ACC112 (cell line): ENCODE results near the gene LCE3C.

Experiments
- H2AFZ ChIP-seq: fragments of 200-600 bp; sonication (generic); one replicate; pipeline ENCODE4 v1.6.0; 2017; ENCODE audit warnings: antibody characterized with exemption, low read length; ENCODE audit not compliant: unreplicated experiment
- H3K27ac ChIP-seq: fragments of 200-600 bp; sonication (generic); 2 replicates; pipeline ENCODE4 v1.5.1; 2014; ENCODE audit warnings: low read depth, mild to moderate bottlenecking, antibody characterized with exemption, low read length, moderate library complexity
- H3K27me3 ChIP-seq: fragments of 200-600 bp; sonication (generic); 2 replicates; pipeline ENCODE4 v1.6.1; 2014; ENCODE audit warnings: mild to moderate bottlenecking, antibody characterized with exemption, low read length, moderate library complexity, mixed read lengths; ENCODE audit not compliant: insufficient read depth
- H3K36me3 ChIP-seq: fragments of 200-600 bp; sonication (generic); 2 replicates; pipeline ENCODE4 v1.6.1; 2016; ENCODE audit warnings: mild to moderate bottlenecking, antibody characterized with exemption, low read length, moderate library complexity, mixed read lengths; ENCODE audit not compliant: insufficient read depth
- H3K4me1 ChIP-seq: fragments of 200-600 bp; sonication (generic); one replicate; pipeline ENCODE4 v1.6.1; 2016; ENCODE audit warnings: low read length, mixed read lengths; ENCODE audit not compliant: insufficient read depth, unreplicated experiment, control insufficient read depth
- H3K4me3 ChIP-seq: fragments of 200-600 bp; sonication (generic); 2 replicates; pipeline ENCODE4 v1.5.1; 2014; ENCODE audit warnings: mild to moderate bottlenecking, low read depth, low read length
- H3K79me2 ChIP-seq: fragments of 200-600 bp; sonication (generic); one replicate; pipeline ENCODE4 v1.6.0; 2016; ENCODE audit warnings: low read length; ENCODE audit not compliant: control insufficient read depth, unreplicated experiment, insufficient read depth

Gene LCE3C

DNA sequence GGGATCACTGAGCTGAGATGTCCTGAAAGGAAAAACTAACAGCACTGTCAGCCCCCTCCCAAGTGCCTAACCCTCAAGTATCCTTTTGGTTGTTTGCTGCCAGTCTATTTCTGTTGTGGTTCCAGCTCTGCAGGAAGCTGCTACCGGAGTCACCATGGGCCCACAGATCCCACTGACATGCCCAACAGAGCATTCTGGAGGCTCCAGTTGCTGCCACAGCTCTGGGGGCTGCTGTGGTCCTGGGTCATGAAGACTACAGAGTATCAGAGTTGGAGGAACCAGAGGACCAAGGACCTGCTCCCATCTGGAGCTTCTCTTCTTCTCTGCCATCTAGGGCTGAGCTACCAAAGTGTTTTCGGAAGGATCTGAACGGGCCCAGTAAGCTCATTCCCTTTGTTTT is 22.0 kb downstream of the LCE3C start:
- H3K27me3 ChIP-seq: no peaks in the 10 kb centered on the region
- H3K36me3 ChIP-seq: no peaks in the 10 kb centered on the region
- no peaks in the 10 kb centered on the region for H3K79me2 ChIP-seq
- H2AFZ ChIP-seq: no peak overlapping the region
- no peak overlapping the region for H3K4me3 ChIP-seq
- H3K4me1 ChIP-seq: no peaks in the 10 kb centered on the region
- H3K27ac ChIP-seq: no peak overlapping the region

DNA sequence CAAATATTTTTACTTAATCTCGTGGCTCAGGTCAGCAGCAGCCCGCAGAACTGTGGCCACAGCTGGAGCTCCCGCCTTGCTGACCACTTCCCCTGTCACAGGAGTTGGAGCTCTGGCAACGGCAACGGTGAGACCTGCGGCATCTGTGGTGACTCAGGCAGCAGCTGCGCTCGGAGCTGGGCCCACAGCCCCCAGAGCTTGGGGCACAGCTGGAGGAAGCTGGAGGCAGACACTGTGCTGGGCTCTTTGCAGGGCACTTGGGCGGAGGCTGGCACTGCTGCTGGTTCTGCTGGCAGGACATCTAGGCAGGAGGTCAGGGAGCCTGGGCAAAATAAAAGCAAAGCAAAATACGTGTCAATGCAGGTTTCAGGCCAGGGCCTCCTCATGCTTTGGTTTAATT is 22.8 kb downstream of the LCE3C start, which contains the start of gene LCE3A:
LCE3A (minus strand) TSS at position 301 of the 400 bp plus-strand sequence; CDS start at position 301, 0 bp downstream.
- Histone ChIP-seq H3K27ac (no peak within 1 kb of the TSS), H3K4me3 (no peak within 1 kb of the TSS), H3K27me3 (no peaks in the 10 kb centered on the region), H3K79me2 (no peaks in the 10 kb centered on the region), H3K36me3 (no peaks in the 10 kb centered on the region), H2AFZ (no peak within 1 kb of the TSS), H3K4me1 (no peaks in the 10 kb centered on the region)

DNA sequence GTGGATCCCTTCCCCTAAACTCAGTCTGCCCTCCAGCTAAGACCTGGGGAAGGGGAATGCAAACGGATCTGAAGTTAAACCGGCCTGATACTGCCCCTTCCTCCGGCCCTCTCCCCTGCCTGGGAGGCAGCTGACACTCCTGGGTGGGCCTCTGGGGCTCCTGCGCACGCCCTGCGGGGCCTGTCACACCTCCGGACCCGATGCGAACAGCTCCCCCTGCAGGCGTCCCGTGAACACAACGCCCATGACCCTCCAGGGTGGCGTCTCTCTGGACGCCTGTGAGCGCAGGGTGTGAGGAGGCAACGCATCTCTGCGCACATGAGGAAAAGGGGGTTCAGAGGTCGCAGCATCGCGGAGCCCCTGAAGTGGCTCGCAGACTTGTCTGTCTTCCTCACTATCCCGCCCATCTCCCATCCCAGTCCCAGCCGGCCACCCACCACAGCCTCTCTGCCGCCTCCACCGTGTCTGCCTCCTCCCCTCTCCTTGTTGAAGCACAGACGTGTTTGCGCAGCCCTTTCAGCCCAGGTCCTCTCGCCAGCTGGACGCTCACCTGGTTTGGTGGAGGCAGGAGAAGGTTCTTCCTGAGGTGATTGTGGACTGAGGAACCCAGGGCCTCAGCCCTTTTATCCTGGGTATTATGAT is 23.3 kb downstream of the LCE3C start:
- Histone ChIP-seq H3K4me3 (no peak overlapping the region), H2AFZ (no peak overlapping the region), H3K27me3 (no peaks in the 10 kb centered on the region), H3K36me3 (no peaks in the 10 kb centered on the region), H3K4me1 (no peaks in the 10 kb centered on the region), H3K79me2 (no peaks in the 10 kb centered on the region), H3K27ac (no peak overlapping the region)

GRCh38 chr1:152626744-152627143 is 26.7 kb downstream of the LCE3C start:
- Histone ChIP-seq H3K27ac (no peak overlapping the region), H3K27me3 (no peaks in the 10 kb centered on the region), H3K79me2 (no peaks in the 10 kb centered on the region), H3K4me1 (no peaks in the 10 kb centered on the region), H3K4me3 (no peak overlapping the region), H3K36me3 (no peaks in the 10 kb centered on the region), H2AFZ (no peak overlapping the region)

GRCh38 chr1:152630596-152630995 is 30.6 kb downstream of the LCE3C start:
- H3K27ac ChIP-seq: no peak overlapping the region
- H3K36me3 ChIP-seq: no peaks in the 10 kb centered on the region
- H3K79me2 ChIP-seq: no peaks in the 10 kb centered on the region
- no peaks in the 10 kb centered on the region for H3K27me3 ChIP-seq
- no peak overlapping the region for H3K4me3 ChIP-seq
- no peaks in the 10 kb centered on the region for H3K4me1 ChIP-seq
- H2AFZ ChIP-seq: no peak overlapping the region

GRCh38 chr1:152640351-152640750 is 40.3 kb downstream of the LCE3C start:
- H3K27ac ChIP-seq: no peak overlapping the region
- H3K4me3 ChIP-seq: no peak overlapping the region
- H3K36me3 ChIP-seq: no peaks in the 10 kb centered on the region
- no peaks in the 10 kb centered on the region for H3K4me1 ChIP-seq
- no peaks in the 10 kb centered on the region for H3K79me2 ChIP-seq
- H2AFZ ChIP-seq: no peak overlapping the region
- 0 out of 2 replicates have a peak, but pooled peaks cover 4% of the 10 kb centered on the region for H3K27me3 ChIP-seq

- H3K4me3 ChIP-seq: no peak overlapping the region
- no peaks in the 10 kb centered on the region for H3K4me1 ChIP-seq
- H3K27me3 ChIP-seq: 0 out of 2 replicates have a peak, but pooled peaks cover 4% of the 10 kb centered on the region
- H3K36me3 ChIP-seq: no peaks in the 10 kb centered on the region
- no peak overlapping the region for H3K27ac ChIP-seq
- H3K79me2 ChIP-seq: no peaks in the 10 kb centered on the region
- no peak overlapping the region for H2AFZ ChIP-seq
Measured at GRCh38 chr1:152643945-152644344, 43.9 kb downstream of the LCE3C start.

- H3K79me2 ChIP-seq: no peaks in the 10 kb centered on the region
- no peak overlapping the region for H3K27ac ChIP-seq
- H3K27me3 ChIP-seq: 0 out of 2 replicates have a peak, but pooled peaks cover 4% of the 10 kb centered on the region
- H3K36me3 ChIP-seq: no peaks in the 10 kb centered on the region
- H3K4me3 ChIP-seq: no peak overlapping the region
- H3K4me1 ChIP-seq: no peaks in the 10 kb centered on the region
- H2AFZ ChIP-seq: no peak overlapping the region
Measured at GRCh38 chr1:152645146-152645545, 45.1 kb downstream of the LCE3C start.

GRCh38 chr1:152646656-152647055 is 46.6 kb downstream of the LCE3C start:
- Histone ChIP-seq H3K27ac (no peak overlapping the region), H3K79me2 (no peaks in the 10 kb centered on the region), H3K27me3 (0 out of 2 replicates have a peak, but pooled peaks cover 4% of the 10 kb centered on the region), H3K4me1 (no peaks in the 10 kb centered on the region), H3K36me3 (no peaks in the 10 kb centered on the region), H3K4me3 (no peak overlapping the region), H2AFZ (no peak overlapping the region)
